Right atrium auricular region (tissue), 2 donors: ENCODE results near the gene CBX2. TPM values are rescaled to one million over a fixed set of nuclear protein-coding genes. Genes with fewer than 3 reads are reported as not detected.

Source experiments
- DNase-seq: peaks from one replicate; pipeline ENCODE4 v3.0.0-alpha.2; 2019; ENCODE audit warnings: low spot score
- H3K27ac ChIP-seq, 2 donors: fragments of 200-600 bp; sonication (generic); 1 replicate in 1 of 2; 2 replicates in 1 of 2; pipeline ENCODE4 v1.5.1; 2016 to 2019
- H3K27me3 ChIP-seq, 2 donors: fragments of 200-600 bp; sonication (generic); one replicate each; pipeline versions ENCODE4 v1.5.1 to v1.6.0; 2017 to 2019
- H3K36me3 ChIP-seq: fragments of 200-600 bp; sonication (generic); one replicate; pipeline ENCODE4 v1.5.1; 2016
- H3K4me1 ChIP-seq, 2 donors: fragments of 200-600 bp; sonication (generic); one replicate each; pipeline versions ENCODE4 v1.5.1 to v1.6.0; 2017 to 2019
- H3K4me3 ChIP-seq, 2 donors: fragments of 200-600 bp; sonication (generic); 1 replicate in 1 of 2; 2 replicates in 1 of 2; pipeline ENCODE4 v1.5.1; 2017 to 2019; ENCODE audit warnings: mild to moderate bottlenecking in 1 of 2, moderate library complexity in 1 of 2
- H3K9me3 ChIP-seq, 2 donors: fragments of 200-600 bp; sonication (generic); one replicate each; pipeline ENCODE4 v1.5.1; 2019
- total RNA-seq, 2 donors: library from RNA; depleted of rRNA; stranded (reverse); fragments of >200 nt; gene quantifications; one replicate each; pipeline ENCODE4 v1.1.0, GENCODE V29; 2016
- TF ChIP-seq, protein P1 (sequence below), 2 donors: fragments of 200-600 bp; sonication (generic); IDR thresholded peaks; one replicate each; pipeline ENCODE4 v1.5.1; 2019; ENCODE audit warnings: antibody characterized with exemption in 2 of 2

Gene CBX2
- total RNA-seq, 2 donors from 2014 or later: 1.0 to 1.7 TPM

DNA sequence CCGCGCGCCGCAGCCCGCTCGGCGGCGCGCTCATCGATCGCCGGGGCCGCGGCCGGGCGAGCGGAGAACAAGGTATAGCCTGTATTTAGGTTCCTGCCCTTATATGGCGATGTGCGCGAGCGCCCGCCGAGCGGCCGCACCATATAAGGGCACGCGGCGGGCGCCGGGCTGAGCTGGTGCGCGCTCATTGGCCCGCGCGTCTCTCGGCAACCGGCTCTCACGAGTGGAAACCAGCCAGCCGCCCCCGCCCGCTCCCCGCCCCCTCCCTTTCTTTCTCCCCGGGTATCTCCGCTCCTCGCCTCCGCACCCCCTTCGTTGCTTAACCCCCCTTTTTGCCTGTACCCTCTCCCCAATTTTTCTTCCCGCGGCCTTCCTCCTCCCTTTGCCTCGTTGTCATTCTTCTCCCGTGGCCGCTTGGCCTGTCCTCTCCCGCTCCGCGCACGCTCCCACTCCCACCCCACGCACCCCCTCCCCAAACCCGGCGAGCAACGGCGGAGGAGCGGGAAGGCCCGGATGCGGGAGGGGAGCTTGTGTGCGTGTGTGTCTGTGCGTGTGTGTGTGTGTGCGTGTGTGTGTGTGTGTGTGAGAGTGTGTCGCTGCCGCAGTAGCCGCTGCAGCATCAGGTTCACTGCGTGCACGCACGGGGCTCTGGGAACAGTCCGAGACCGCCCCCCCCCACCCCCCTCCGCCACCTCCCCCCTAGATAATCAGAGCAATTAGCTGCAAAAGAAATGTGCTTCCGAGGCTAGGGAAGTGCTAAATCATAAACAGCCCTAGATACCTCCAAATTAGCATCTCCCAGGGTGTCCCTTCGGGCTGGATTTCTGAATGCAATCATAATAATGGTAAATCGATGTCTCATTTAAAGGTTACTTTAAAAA lies 32.4 kb downstream of the CBX2 start:
- peaks cover 36 to 83% of the 10 kb centered on the region in 2 donors for H3K27me3 ChIP-seq

DNA sequence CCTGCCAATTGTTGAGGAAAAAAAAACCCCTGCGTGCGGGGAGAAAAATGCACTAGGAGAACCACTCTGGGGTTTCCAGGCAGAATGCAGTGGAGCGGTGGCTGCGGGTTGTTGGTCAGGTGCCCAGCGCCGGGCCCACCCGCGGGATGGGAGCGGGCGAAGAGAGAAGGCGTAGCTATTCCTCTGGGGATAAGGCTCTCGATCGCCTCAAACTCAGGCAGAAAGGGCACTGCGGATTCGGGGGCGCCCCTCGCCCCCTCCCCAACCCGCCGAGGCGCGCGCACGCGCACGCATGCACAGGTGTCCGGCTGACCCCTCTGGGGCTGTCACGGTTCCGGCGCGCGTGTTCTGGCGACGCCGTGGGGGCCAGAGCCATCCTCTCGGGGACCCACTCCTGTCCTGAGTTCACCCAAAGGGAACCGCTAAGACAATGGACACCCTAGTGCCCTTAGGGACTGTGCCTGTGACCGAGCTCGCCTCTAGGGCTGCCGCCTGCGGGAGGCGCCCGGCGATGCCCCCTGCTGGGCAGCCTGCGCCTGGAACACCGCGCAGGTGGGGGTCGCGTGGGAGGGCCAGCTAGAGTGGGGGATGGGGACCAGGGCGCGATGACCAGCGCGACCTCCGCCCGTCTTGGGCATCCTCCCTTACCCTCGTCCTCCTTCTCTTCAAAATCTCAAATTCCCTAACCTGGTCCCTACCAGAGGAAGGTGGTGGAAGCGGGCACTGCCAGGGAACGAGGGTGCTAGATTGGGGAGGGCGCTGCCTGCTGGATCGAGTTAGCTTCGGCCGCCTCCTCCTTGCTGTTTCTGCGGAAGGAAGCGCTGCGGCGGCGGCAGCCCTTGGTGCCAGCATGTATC lies 33.3 kb downstream of the CBX2 start:
- Histone ChIP-seq H3K36me3 (no peaks in the 10 kb centered on the region), H3K4me3 (peak overlapping the region in 1 of 2 donors; percentile 38), H3K27me3 (peaks cover 31 to 83% of the 10 kb centered on the region in 2 donors), H3K27ac (peak overlapping the region in 1 of 2 donors; percentile 4), H3K4me1 (peaks cover 0 to 50% of the 10 kb centered on the region in 2 donors), H3K9me3 (no peaks in the 10 kb centered on the region)
- DNase-seq: no peak
- TF ChIP-seq, protein P1, sequence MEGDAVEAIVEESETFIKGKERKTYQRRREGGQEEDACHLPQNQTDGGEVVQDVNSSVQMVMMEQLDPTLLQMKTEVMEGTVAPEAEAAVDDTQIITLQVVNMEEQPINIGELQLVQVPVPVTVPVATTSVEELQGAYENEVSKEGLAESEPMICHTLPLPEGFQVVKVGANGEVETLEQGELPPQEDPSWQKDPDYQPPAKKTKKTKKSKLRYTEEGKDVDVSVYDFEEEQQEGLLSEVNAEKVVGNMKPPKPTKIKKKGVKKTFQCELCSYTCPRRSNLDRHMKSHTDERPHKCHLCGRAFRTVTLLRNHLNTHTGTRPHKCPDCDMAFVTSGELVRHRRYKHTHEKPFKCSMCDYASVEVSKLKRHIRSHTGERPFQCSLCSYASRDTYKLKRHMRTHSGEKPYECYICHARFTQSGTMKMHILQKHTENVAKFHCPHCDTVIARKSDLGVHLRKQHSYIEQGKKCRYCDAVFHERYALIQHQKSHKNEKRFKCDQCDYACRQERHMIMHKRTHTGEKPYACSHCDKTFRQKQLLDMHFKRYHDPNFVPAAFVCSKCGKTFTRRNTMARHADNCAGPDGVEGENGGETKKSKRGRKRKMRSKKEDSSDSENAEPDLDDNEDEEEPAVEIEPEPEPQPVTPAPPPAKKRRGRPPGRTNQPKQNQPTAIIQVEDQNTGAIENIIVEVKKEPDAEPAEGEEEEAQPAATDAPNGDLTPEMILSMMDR (IDR thresholded peaks at IDR 0.05): peak; percentile 58 to 72

More for the DNA sequence above, 32.4 kb downstream of the CBX2 start:
- no peak for DNase-seq
- Histone ChIP-seq H3K36me3 (no peaks in the 10 kb centered on the region), H3K4me3 (peak overlapping the region; percentile 18 to 38), H3K4me1 (peaks cover 0 to 47% of the 10 kb centered on the region in 2 donors), H3K27ac (no peak overlapping the region), H3K9me3 (no peaks in the 10 kb centered on the region)
- TF ChIP-seq, protein P1 (IDR thresholded peaks at IDR 0.05): no peak

- peaks cover 0 to 50% of the 10 kb centered on the region in 2 donors for H3K4me1 ChIP-seq
- no peak overlapping the region for H3K4me3 ChIP-seq
- no peak for DNase-seq
Measured at GRCh38 chr17:79811868-79812352, 34.0 kb downstream of the CBX2 start.

DNA sequence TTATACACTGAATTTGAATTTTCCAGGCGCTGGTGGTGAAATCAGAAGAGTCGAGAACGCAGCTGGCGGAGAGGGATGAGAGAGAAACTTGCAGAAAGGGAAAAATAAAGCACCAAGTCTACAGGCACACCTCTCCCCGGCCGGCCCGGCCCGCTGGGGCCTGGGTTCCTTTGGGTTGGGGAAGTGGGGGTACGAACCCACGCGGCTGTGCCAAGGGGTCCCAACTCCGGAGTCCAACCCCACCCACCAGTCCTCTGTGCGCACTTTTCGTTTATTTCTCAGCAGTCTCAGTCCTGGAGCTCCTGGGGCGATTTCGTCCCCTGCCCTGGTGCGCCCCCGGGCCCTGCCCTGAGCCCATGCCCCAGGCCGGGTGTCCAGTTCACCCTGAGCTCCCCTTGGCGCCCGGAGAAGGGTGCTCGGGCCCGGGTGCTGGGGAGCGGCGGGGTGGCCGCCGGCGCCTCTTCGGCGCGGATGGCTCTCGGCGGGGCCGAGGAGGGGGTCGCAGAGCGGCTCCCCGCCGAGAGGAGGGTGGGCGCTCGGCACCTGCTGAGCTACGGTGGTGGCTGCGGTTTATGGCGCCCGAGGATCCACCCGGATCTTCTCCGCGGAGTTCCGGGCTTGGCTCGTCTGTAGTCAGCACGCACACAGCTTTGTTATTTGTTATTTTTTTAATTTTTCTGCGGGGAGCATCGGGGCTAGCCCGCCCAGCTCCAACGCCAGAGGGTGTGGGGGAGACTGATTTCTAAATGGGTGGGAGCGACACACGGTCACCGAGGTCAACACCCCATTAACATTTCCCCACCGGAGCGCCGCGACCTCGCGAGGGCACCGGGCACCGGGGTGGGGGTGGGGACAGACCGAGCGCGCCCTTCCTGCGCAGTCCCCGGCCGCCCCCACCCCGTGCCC lies 34.7 kb downstream of the CBX2 start:
- Histone ChIP-seq H3K36me3 (no peaks in the 10 kb centered on the region), H3K27me3 (peaks cover 29 to 77% of the 10 kb centered on the region in 2 donors), H3K27ac (no peak overlapping the region), H3K4me1 (peaks cover 0 to 50% of the 10 kb centered on the region in 2 donors), H3K9me3 (no peaks in the 10 kb centered on the region), H3K4me3 (peak overlapping the region; percentile 24 to 45)
- TF ChIP-seq, protein P1 (IDR thresholded peaks at IDR 0.05): no peak
- no peak for DNase-seq

More at GRCh38 chr17:79811868-79812352, 34.0 kb downstream of the CBX2 start:
- Histone ChIP-seq H3K36me3 (no peaks in the 10 kb centered on the region), H3K9me3 (no peaks in the 10 kb centered on the region), H3K27ac (no peak overlapping the region), H3K27me3 (peaks cover 29 to 78% of the 10 kb centered on the region in 2 donors)
- TF ChIP-seq, protein P1 (IDR thresholded peaks at IDR 0.05): no peak
